GM21423 (cell line): ENCODE data around the gene HOOK2.

ENCODE experiments used
- ATAC-seq: cut with Tn5 transposase; IDR thresholded peaks from one replicate; pipeline ENCODE4 v1.9.1; 2021; ENCODE audit warnings: mild to moderate bottlenecking, moderate library complexity; ENCODE audit not compliant: unreplicated experiment

The HOOK2 gene

GRCh38 chr19:12793290-12794195 lies 18.2 kb upstream of the HOOK2 start:
- peak; percentile 28 for ATAC-seq

DNA sequence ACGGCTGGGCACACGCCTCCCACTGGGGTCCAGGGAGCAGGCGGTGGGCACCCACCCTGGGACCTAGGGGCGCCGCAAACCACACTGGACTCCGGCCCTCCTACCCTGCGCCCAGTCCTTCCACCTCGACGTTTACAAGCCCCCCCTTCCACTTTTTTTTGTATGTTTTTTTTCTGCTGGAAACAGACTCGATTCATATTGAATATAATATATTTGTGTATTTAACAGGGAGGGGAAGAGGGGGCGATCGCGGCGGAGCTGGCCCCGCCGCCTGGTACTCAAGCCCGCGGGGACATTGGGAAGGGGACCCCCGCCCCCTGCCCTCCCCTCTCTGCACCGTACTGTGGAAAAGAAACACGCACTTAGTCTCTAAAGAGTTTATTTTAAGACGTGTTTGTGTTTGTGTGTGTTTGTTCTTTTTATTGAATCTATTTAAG lies 17.5 kb upstream of the HOOK2 start:
- no peak for ATAC-seq

DNA sequence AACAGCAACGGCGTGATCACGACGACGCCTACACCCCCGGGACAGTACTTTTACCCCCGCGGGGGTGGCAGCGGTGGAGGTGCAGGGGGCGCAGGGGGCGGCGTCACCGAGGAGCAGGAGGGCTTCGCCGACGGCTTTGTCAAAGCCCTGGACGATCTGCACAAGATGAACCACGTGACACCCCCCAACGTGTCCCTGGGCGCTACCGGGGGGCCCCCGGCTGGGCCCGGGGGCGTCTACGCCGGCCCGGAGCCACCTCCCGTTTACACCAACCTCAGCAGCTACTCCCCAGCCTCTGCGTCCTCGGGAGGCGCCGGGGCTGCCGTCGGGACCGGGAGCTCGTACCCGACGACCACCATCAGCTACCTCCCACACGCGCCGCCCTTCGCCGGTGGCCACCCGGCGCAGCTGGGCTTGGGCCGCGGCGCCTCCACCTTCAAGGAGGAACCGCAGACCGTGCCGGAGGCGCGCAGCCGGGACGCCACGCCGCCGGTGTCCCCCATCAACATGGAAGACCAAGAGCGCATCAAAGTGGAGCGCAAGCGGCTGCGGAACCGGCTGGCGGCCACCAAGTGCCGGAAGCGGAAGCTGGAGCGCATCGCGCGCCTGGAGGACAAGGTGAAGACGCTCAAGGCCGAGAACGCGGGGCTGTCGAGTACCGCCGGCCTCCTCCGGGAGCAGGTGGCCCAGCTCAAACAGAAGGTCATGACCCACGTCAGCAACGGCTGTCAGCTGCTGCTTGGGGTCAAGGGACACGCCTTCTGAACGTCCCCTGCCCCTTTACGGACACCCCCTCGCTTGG lies 16.9 kb upstream of the HOOK2 start:
- no peak for ATAC-seq

DNA sequence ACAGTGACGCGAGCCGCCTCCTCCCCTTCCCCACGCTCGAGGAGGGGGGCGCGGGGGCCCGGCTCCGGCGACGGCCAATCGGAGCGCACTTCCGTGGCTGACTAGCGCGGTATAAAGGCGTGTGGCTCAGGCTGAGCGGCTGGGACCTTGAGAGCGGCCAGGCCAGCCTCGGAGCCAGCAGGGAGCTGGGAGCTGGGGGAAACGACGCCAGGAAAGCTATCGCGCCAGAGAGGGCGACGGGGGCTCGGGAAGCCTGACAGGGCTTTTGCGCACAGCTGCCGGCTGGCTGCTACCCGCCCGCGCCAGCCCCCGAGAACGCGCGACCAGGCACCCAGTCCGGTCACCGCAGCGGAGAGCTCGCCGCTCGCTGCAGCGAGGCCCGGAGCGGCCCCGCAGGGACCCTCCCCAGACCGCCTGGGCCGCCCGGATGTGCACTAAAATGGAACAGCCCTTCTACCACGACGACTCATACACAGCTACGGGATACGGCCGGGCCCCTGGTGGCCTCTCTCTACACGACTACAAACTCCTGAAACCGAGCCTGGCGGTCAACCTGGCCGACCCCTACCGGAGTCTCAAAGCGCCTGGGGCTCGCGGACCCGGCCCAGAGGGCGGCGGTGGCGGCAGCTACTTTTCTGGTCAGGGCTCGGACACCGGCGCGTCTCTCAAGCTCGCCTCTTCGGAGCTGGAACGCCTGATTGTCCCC lies 16.1 kb upstream of the HOOK2 start, which contains the start of gene JUNB:
JUNB (plus strand) TSS at position 142 of the 706 bp plus-strand sequence; CDS start at position 428, 286 bp downstream.
- ATAC-seq: peak; percentile 26

- ATAC-seq: no peak
These were observed 15.4 kb upstream of the HOOK2 start for GRCh38 chr19:12790628-12791344.

DNA sequence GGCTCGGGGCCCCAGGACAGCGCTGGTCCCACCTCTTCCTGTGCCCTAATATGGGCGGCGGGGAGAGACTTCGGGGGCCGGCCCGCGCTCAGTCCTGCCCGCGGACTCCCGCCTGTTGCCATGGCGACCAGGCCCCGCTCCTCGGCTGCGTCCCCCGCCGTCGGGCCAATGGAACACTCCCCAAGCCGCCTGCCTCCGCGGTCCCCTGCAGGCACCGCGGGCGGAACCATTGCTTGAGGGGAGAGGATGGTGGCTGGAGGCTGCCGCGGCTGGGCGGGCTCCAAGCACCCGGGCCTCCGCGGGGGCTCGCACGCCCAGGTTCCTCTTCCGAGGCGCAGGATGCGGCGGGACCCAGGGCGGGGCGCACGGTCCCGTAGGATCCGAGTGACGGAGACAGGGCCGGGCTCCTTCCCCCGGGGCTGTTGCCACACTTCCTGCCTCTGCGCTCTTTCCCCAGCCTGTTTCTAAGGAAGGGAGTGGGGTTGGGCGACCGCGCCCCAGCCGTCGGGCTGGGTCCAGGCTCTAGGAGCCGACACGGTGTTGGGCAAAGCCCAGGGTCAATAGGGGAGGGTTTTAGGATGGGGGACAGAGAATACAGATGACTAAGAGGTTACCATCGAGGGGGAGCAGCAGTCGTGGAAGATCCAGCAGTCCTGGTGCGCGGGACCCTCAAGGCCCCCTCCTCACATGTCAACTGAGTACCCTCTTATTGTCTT lies 14.7 kb upstream of the HOOK2 start:
- peak; percentile 34 for ATAC-seq

DNA sequence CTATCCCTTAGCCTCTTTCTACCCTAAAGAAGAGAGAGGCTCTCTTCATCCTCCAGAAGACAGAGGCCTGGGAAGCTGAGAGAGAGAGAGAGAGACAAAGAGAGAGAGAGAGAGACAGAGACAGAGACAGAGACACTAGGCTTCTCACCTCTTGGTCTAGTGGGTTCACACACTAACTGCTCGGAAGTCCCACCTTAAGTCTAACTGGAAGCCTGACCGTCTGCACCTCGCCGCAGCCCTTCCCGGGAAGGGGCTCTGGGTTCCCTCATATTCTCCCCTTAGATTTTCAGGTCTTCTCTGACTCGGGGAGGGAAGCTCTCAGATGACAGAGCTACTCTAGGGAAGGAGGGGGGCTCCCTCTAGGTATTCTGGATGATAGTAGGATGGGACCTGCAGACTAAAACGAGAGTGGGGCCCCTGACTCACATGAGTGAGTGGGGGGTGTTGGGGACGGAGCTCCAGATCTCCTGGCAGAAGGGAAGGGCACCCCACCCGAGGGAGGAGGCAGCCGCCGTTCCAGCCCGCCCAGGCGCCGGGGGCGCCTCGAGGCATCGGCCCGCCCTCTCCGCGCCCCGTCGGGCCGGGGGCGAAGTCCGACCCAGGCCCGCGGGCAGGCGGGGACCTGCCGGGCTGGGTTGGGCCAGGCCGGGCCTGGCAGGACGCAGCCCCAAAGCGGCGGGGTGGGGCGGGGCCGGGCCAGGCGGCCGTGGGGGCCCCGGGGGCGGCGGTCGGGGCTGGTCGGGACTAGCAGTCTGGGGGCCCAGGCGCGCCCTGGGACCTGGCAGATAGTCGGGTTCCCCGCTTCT lies 13.9 kb upstream of the HOOK2 start:
- ATAC-seq: no peak

DNA sequence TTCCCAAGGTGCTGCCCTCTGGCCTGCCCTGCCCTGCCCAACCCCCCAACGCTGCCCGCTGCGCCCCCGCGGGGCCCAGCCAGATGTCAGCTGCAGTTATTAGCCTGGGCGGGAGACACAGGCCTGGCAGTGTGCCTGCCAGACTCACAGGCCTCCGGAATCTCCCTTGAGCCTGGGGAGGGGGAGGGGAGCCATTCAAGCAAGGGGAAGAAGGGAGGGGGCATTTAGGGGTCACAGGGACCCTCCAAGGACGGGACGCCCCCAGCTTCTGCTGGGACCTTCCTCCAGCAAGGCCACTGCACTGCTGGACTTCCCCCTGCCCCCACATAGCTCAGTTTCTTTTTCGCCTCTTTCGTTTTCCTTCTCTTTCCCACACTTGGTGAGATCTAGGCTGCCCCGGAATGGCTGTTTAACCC lies 13.3 kb upstream of the HOOK2 start:
- no peak for ATAC-seq

DNA sequence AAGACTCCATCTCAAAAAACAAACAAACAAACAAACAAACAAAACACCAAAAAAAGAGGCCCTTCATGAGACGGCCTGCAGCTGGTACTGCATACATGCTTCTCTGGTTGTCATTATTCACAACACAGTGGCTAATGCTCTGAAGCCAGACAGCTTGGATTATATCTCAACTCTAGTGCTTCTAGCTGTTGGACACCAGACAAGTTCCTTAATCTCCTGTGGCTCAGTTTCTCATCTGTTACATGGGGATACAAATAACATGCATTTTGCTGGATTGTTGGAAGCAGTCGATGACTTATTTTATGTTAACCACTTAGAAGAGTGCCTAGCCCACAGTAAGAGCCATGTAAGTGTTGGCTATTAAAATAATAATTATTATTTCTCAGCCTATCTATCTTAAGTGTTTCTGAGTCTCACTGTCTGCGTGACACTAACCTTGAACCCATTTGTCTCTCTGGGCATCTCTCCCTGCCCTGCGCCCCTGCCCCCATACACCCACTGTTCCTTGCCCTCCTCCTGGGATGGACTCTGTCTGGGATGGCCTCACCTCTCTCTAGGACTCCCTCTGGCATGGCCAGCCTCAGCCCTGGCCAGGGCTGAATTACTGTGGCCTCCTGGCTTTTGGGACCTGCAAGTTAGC lies 12.8 kb upstream of the HOOK2 start:
- no peak for ATAC-seq

DNA sequence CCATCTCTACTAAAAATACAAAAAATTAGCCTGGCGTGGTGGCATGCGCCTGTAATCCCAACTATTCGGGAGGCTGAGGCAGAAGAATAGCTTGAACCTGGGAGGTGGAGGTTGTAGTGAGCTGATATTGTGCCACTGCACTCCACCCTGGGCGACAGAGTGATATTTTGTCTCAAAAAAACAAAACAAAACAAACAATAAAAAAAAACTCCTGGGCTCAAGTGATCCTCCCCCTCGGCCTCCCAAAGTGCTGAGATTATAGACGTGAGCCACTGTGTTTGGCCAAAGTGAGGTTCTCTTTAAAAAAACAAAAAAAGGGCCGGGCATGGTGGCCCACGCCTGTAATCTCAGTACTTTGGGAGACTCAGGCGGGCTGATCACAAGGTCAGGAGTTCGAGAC lies 12.1 kb upstream of the HOOK2 start:
- no peak for ATAC-seq

- ATAC-seq: no peak
These were observed 11.6 kb upstream of the HOOK2 start for GRCh38 chr19:12786952-12787351.

DNA sequence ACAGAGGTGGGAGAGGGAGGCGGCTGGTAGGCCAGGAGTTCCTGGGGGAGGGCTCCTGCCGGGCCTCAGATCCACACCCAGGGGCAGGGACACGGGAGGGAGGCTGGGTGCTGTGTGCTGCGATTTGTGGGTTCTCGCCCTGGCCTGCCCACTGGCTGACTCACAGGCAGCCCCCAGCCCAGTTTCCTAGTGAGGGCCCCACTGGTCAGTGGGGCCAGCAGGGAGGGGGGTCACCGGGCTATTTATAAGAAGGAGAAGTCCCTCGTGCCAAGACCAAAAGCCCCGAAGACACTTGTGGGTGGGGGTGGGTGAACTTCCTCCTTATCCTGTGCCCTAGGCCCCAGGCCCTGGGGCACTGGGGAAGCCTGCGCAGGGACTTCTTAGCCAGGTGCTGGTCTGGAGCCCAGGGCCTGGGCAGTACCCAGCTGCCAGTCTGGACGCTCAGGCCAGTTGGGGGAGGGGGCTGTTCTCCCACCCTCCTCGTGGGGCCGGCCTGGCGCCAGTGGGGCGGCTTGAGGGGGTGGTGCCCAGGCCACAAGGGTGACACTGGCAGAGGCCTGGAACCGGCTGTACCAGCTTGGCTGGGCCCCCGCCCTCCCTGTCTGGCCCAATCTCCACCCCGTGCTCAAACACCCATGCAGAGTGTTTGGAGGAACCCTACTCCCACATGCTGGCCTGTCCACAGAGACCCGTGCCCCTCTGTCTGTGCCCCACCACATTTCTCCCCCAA lies 11.0 kb upstream of the HOOK2 start:
- ATAC-seq: no peak

GRCh38 chr19:12785431-12786031 lies 10.2 kb upstream of the HOOK2 start:
- ATAC-seq: no peak

DNA sequence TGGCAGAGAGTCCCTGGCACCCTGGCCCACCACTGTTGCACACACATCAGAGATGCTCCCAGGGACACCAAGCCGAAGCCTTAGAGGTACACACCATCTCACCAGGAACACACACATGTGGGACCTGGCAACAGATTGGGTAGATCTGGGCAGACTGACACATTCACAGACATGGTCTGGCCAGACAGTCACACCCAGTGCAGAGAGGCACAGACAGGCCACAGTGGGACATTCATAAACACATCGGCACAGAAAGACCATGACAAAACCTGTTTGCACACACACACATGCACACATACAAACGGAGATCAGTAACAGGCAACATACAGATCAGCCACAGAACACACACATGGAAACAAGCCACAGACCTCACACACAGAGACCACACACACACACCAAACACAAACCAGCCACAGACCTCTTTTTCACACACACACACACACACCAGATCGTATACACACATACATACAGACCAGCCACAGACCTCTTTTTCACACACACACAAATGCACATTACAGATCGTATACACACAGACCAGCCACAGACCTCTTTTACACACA lies 9.6 kb upstream of the HOOK2 start:
- ATAC-seq: no peak

- no peak for ATAC-seq
These were observed 9.1 kb upstream of the HOOK2 start for GRCh38 chr19:12784394-12784870.

GRCh38 chr19:12783849-12784393 lies 8.6 kb upstream of the HOOK2 start:
- no peak for ATAC-seq
